Renal cortical epithelial cell (primary cell): ENCODE measurements around the gene RNF123. TPM values are rescaled to one million over a fixed set of nuclear protein-coding genes. Genes with fewer than 3 reads are reported as not detected.
A peak's percentile ranks its signal among the peaks of the same experiment; 100 is the strongest.

ENCODE experiments used
- DNase-seq: peaks from one replicate; pipeline ENCODE4 v3.0.0-alpha.2; 2011; ENCODE audit warnings: low read depth
- total RNA-seq: library from RNA; depleted of rRNA; stranded (reverse); fragments of >200 nt; gene quantifications from 2 replicates; pipeline ENCODE4 v1.2.3, GENCODE V29; 2014

The RNF123 gene
- total RNA-seq, 1 donor from 2014 or later: 36.9 TPM

GRCh38 chr3:49658711-49659110 lies 30.6 kb upstream of the RNF123 start:
- DNase-seq: no peak

GRCh38 chr3:49659756-49660155 lies 29.6 kb upstream of the RNF123 start:
- DNase-seq: no peak

GRCh38 chr3:49661281-49661680 lies 28.1 kb upstream of the RNF123 start:
- DNase-seq: peak; percentile 45

- no peak for DNase-seq
These were observed 27.3 kb upstream of the RNF123 start for GRCh38 chr3:49662021-49662420.

GRCh38 chr3:49662720-49663413 lies 26.5 kb upstream of the RNF123 start:
- no peak for DNase-seq

GRCh38 chr3:49663831-49664230 lies 25.5 kb upstream of the RNF123 start:
- DNase-seq: no peak

- no peak for DNase-seq
These were observed 25.1 kb upstream of the RNF123 start for GRCh38 chr3:49664300-49664699.

GRCh38 chr3:49665822-49666519 lies 23.4 kb upstream of the RNF123 start:
- DNase-seq: no peak

GRCh38 chr3:49666592-49666991 lies 22.8 kb upstream of the RNF123 start:
- peak; percentile 28 for DNase-seq

GRCh38 chr3:49667701-49668413 lies 21.5 kb upstream of the RNF123 start:
- DNase-seq: no peak

GRCh38 chr3:49668414-49668797 lies 21.0 kb upstream of the RNF123 start:
- DNase-seq: peak; percentile 63

- peak; percentile 84 for DNase-seq
These were observed 20.5 kb upstream of the RNF123 start for GRCh38 chr3:49668861-49669260.

- no peak for DNase-seq
These were observed 20.0 kb upstream of the RNF123 start for GRCh38 chr3:49669352-49669751.

GRCh38 chr3:49670940-49671290 lies 18.4 kb upstream of the RNF123 start:
- no peak for DNase-seq

- peak; percentile 56 for DNase-seq
These were observed 17.8 kb upstream of the RNF123 start for GRCh38 chr3:49671291-49672288.

GRCh38 chr3:49673121-49673714 lies 16.1 kb upstream of the RNF123 start:
- no peak for DNase-seq

GRCh38 chr3:49673715-49674496 lies 15.5 kb upstream of the RNF123 start, which contains the start of gene APEH:
Gene APEH, plus strand, starts transcription at chr3:49674351. Its CDS starts 51 bp downstream, at chr3:49674402.
- peak; percentile 93 for DNase-seq

GRCh38 chr3:49674497-49674983 lies 14.8 kb upstream of the RNF123 start:
- DNase-seq: no peak

- no peak for DNase-seq
These were observed 13.4 kb upstream of the RNF123 start for GRCh38 chr3:49675912-49676311.
